Smooth muscle cell (in vitro differentiated cells): Measurements from ENCODE around the gene ABCA5. TPM values are rescaled to one million over a fixed set of nuclear protein-coding genes. Genes with fewer than 3 reads are reported as not detected.

ENCODE experiments used
- DNase-seq: peaks from one replicate; lab custom pipeline; 2025; ENCODE audit not compliant: unreplicated experiment; lab: John Stamatoyannopoulos, UW
- H2AFZ ChIP-seq: fragments of 200-600 bp; sonication (generic); 2 replicates; pipeline ENCODE4 v1.6.0; 2016; ENCODE audit warnings: antibody characterized with exemption, low read depth, mild to moderate bottlenecking
- H3F3A ChIP-seq: fragments of 200-600 bp; sonication (generic); 2 replicates; pipeline ENCODE4 v1.6.0; 2017; ENCODE audit warnings: antibody characterized with exemption, low read depth
- H3K27ac ChIP-seq: fragments of 200-600 bp; sonication (generic); 2 replicates; pipeline ENCODE4 v1.5.1; 2016; ENCODE audit warnings: low read depth, mild to moderate bottlenecking
- H3K27me3 ChIP-seq: fragments of 200-600 bp; sonication (generic); 2 replicates; pipeline ENCODE4 v1.6.1; 2016; ENCODE audit warnings: low read depth, mild to moderate bottlenecking
- H3K36me3 ChIP-seq: fragments of 200-600 bp; sonication (generic); 2 replicates; pipeline ENCODE4 v1.5.1; 2016; ENCODE audit warnings: low read depth
- H3K4me1 ChIP-seq: fragments of 200-600 bp; sonication (generic); 2 replicates; pipeline ENCODE4 v1.5.1; 2016; ENCODE audit warnings: low read depth
- H3K4me2 ChIP-seq: fragments of 200-600 bp; sonication (generic); 2 replicates; pipeline ENCODE4 v1.6.0; 2016; ENCODE audit warnings: mild to moderate bottlenecking
- H3K4me3 ChIP-seq: fragments of 200-600 bp; sonication (generic); 2 replicates; pipeline ENCODE4 v1.5.1; 2016; ENCODE audit warnings: mild to moderate bottlenecking
- H3K79me2 ChIP-seq: fragments of 200-600 bp; sonication (generic); 2 replicates; pipeline ENCODE4 v1.6.0; 2016; ENCODE audit warnings: low read depth, mild to moderate bottlenecking
- H3K9ac ChIP-seq: fragments of 200-600 bp; sonication (generic); 2 replicates; pipeline ENCODE4 v1.6.0; 2016; ENCODE audit warnings: low read depth
- H3K9me3 ChIP-seq: fragments of 200-600 bp; sonication (generic); replicated peaks from 2 replicates; pipeline ENCODE4 v1.5.1; 2016; ENCODE audit warnings: low read depth
- H4K20me1 ChIP-seq: fragments of 200-600 bp; sonication (generic); 2 replicates; pipeline ENCODE4 v1.6.0; 2016; ENCODE audit warnings: low read depth
- WGBS: methylation state at CpG from one replicate; pipeline ENCODE4 v1.1.7; 2016; ENCODE audit warnings: low lambda C conversion rate; 5-methylcytosine and 5-hydroxymethylcytosine counted together
- polyA plus RNA-seq: library from polyadenylated mRNA; unstranded; fragments of >200 nt; fragmentation: Nextera tagmentation; extraction: Ambion mirVana; gene quantifications from 2 replicates; pipeline ENCODE4 v1.2.1, GENCODE V29; 2016
- total RNA-seq: library from RNA; depleted of rRNA; stranded (reverse); fragments of >200 nt; gene quantifications from 2 replicates; pipeline ENCODE4 v1.2.3, GENCODE V29; 2014
- TF ChIP-seq, protein P1 (sequence below): fragments of 200-600 bp; sonication (generic); IDR thresholded peaks from 2 replicates; pipeline ENCODE4 v1.5.1; 2017; ENCODE audit warnings: borderline replicate concordance, mild to moderate bottlenecking, antibody characterized with exemption; ENCODE audit not compliant: insufficient read depth, poor library complexity, severe bottlenecking

ABCA5 gene
- total and polyA plus RNA-seq, 2 experiments from 2014 or later, result 2.2 to 11.3 TPM

DNA sequence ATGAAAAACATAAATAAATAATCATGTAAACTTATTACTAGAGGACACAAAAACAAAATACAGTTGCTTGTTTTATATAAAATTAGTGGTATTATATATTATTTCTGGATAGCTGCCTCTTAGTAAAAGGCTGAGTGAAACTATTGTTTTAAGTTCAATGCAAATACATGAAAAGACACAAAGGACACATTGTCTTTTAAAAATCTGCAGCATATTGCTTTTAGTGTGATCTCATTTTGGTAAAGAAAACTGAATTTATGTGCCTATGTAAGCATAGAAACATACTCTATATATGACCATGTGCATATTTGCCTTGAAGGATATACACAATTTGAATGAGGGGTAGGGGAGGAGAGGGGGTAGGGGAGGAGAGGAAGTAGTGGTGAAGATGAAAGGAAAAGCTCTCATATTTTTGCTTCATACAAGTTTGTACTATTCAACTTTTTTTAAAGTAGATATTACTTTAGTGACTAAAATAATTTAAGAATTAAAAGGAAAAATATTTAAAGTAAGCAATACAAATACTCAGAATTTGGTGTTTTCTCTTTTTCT lies 104.2 kb downstream of the ABCA5 start:
- no peaks in the 10 kb centered on the region for H3K36me3 ChIP-seq
- TF ChIP-seq, protein P1, sequence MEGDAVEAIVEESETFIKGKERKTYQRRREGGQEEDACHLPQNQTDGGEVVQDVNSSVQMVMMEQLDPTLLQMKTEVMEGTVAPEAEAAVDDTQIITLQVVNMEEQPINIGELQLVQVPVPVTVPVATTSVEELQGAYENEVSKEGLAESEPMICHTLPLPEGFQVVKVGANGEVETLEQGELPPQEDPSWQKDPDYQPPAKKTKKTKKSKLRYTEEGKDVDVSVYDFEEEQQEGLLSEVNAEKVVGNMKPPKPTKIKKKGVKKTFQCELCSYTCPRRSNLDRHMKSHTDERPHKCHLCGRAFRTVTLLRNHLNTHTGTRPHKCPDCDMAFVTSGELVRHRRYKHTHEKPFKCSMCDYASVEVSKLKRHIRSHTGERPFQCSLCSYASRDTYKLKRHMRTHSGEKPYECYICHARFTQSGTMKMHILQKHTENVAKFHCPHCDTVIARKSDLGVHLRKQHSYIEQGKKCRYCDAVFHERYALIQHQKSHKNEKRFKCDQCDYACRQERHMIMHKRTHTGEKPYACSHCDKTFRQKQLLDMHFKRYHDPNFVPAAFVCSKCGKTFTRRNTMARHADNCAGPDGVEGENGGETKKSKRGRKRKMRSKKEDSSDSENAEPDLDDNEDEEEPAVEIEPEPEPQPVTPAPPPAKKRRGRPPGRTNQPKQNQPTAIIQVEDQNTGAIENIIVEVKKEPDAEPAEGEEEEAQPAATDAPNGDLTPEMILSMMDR, result no peak

DNA sequence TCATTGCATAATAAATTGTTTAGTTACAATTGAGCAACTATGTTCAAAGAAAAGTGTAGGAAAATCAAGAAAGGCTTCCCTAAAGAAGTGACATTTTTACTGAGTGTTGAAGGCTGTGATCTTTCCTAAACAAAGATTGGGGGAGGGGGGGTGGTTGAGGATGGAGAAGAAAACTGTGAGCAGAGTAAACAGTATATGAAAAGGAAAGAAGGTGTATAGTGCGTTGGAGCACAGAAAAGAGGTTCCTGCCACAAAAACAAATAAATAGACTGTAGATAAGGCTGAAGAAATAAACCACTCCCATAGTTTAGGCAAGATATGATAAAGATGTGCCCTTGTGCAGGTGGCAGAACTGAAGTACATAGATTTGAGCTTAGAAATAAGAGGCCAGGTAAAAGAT lies 106.8 kb downstream of the ABCA5 start:
- H3K4me1 ChIP-seq, result peaks cover 8% of the 10 kb centered on the region
- H3K27ac ChIP-seq, result no peak overlapping the region
- H3K79me2 ChIP-seq, result no peaks in the 10 kb centered on the region
- 91% methylated on average over 1 of the region's 1 CpG for WGBS
- H2AFZ ChIP-seq, result no peak overlapping the region
- no peak overlapping the region for H3K9ac ChIP-seq
- H3K4me2 ChIP-seq, result no peak overlapping the region
- H4K20me1 ChIP-seq, result no peaks in the 10 kb centered on the region
- no peaks in the 10 kb centered on the region for H3K9me3 ChIP-seq
- DNase-seq, result no peak
- H3F3A ChIP-seq, result no peaks in the 10 kb centered on the region
- H3K4me3 ChIP-seq, result no peak overlapping the region
- H3K27me3 ChIP-seq, result no peaks in the 10 kb centered on the region
- H3K36me3 ChIP-seq, result no peaks in the 10 kb centered on the region
- TF ChIP-seq, protein P1, result no peak

More for the DNA sequence above, 104.2 kb downstream of the ABCA5 start:
- H3K27ac ChIP-seq, result no peak overlapping the region
- H3K79me2 ChIP-seq, result no peaks in the 10 kb centered on the region
- no peak overlapping the region for H3K9ac ChIP-seq
- H3F3A ChIP-seq, result no peaks in the 10 kb centered on the region
- H3K27me3 ChIP-seq, result no peaks in the 10 kb centered on the region
- no peak overlapping the region for H2AFZ ChIP-seq
- DNase-seq, result no peak
- no peaks in the 10 kb centered on the region for H3K9me3 ChIP-seq
- H3K4me2 ChIP-seq, result no peak overlapping the region
- no peaks in the 10 kb centered on the region for H4K20me1 ChIP-seq
- H3K4me3 ChIP-seq, result no peak overlapping the region
- H3K4me1 ChIP-seq, result peaks cover 8% of the 10 kb centered on the region

DNA sequence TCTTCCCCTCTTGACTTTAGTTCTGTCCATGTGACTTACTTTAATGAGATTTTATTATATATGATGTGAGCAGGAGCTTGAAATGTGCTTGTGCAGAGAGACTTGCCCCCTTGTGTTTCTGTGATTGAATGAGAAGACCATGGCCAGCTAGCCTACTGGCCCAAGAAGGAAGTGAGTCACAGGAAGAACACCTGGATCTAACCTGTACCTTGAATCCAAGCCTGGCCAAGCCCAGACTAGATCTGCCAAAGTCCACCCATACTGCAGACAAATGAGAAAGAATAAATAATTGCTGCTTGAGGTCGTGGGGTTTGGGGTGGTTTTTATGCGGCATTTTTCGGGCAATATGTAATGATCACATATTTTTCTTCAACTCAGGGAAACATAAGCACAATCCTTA lies 107.9 kb downstream of the ABCA5 start:
- no peaks in the 10 kb centered on the region for H3K27me3 ChIP-seq
- H3F3A ChIP-seq, result no peaks in the 10 kb centered on the region
- no peak for DNase-seq
- no peaks in the 10 kb centered on the region for H3K9me3 ChIP-seq
- TF ChIP-seq, protein P1, result no peak
- H4K20me1 ChIP-seq, result no peaks in the 10 kb centered on the region
- H3K4me3 ChIP-seq, result no peak overlapping the region
- H3K36me3 ChIP-seq, result no peaks in the 10 kb centered on the region
- no peak overlapping the region for H3K27ac ChIP-seq
- WGBS, result 93% methylated on average over 3 of the region's 3 CpGs
- H3K79me2 ChIP-seq, result no peaks in the 10 kb centered on the region
- H2AFZ ChIP-seq, result no peak overlapping the region
- no peak overlapping the region for H3K4me2 ChIP-seq
- H3K4me1 ChIP-seq, result peaks cover 7% of the 10 kb centered on the region
- no peak overlapping the region for H3K9ac ChIP-seq
